HL-60/S4 (cell line): ENCODE data around the gene PPIA.

Source experiments
- in situ Hi-C: fragments of 300-500 bp; cut with MboI; formaldehyde crosslinking; loops from 2 replicates; pipeline ENCODE4 v1.14.3; 2022; ENCODE audit warnings: low sequenced_read_pairs

Gene PPIA

DNA sequence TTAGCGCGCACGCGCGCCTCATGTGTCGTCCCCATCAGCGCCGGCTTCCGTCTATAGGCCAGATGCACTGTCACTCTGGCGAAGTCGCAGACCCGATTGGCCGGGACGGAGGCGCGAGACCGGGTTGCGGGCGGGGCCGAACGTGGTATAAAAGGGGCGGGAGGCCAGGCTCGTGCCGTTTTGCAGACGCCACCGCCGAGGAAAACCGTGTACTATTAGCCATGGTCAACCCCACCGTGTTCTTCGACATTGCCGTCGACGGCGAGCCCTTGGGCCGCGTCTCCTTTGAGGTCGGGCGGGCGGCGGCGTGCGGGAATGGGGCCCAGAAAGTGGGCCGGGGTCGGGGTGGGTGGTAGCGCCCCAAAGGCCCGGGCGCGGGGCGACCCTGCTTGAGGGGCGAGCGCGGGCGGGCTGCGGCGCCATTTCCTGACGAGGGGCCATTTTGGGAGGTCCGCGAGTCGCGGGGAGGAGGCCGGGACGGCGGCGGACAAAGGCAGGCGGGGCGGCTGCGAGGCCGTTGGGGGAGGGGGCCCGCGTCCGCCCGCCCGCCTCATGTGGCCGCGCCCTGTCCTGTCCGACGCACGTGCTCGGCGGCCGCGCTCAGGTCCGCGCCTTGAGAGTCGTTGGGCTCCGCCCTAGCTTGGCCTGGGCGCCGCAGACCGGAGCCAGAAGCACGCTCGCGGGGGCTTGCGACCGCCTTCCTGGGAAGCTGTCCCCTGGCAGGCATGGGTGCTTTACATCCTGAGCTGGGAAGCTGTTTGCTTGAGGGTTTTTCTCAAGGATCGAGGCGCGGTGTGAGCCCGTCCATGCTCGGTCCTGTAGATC is at the start of gene PPIA:
Gene PPIA (plus strand): TSS at position 178 of the 825 bp plus-strand sequence. CDS start 44 bp downstream, at position 222.
- in situ Hi-C loops, result no loop called here

GRCh38 chr7:44748045-44748947 is 48.2 kb upstream of the PPIA start, which contains the start of gene ZMIZ2:
Gene ZMIZ2, plus strand, starts transcription at chr7:44748847. Its CDS starts 7,403 bp downstream, at chr7:44756250.
- in situ Hi-C loops, result no loop called here

DNA sequence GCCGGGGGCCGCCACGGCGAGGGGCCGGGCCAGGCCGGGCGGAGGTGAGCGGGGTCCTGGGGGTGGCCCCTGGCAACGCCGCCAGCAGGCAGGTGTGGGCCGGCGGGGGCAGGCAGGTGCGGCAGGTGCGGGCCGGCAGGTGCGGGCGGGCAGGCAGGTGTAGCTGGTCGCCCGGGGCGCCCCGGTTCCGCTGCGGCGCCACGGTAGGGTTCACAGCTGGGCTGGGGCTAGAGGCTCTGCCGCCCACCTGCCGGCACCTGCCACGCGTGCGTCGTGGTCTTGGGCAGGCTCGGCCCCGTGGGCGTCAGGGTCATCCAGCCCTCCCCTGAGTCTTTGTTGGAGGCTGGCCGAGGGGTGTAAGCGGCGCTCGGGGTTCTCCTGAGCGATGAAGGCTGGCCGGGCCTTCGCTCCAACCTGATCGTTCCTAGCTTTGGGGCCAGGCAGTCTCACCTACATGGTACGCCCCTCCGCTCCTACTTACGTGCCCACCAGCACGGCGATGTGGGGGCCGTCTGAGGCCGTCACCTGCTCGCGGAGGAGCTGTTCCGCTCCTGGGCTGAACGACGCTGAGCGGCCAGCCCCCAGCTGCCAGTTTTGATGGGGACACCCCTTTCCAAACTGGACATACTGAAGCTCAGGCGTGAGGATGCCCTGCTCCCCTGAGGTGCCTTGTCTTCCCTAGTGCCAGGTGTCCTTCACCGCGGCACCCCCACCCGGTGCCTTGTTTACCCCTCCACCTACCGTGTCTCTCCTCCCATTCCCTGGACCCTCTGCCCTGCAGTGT is 47.3 kb upstream of the PPIA start:
- in situ Hi-C loops, result no loop called here

GRCh38 chr7:44749992-44750391 is 46.5 kb upstream of the PPIA start:
- in situ Hi-C loops, result no loop called here

DNA sequence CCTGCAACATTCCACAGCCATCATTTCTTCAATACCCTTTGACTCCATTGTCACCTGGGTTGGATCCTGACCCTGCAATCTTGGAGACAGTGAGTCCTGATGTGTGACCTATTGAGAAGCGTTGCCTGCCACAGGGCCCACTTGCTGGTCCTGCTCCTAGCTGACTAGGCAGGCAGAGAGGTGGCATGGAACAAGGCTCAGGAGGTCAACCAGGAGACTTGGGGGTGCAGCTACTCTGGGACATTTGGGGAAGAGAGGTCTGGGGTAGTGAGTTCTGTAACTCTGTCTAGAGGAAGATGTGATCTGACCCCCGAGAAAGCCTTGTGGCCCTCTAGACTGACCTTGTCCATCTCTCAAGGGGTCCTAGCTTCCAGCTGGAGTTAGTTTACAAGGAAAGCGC is 46.1 kb upstream of the PPIA start:
- in situ Hi-C loops, result no loop called here

GRCh38 chr7:44750921-44751571 is 45.4 kb upstream of the PPIA start:
- in situ Hi-C loops, result no loop called here

DNA sequence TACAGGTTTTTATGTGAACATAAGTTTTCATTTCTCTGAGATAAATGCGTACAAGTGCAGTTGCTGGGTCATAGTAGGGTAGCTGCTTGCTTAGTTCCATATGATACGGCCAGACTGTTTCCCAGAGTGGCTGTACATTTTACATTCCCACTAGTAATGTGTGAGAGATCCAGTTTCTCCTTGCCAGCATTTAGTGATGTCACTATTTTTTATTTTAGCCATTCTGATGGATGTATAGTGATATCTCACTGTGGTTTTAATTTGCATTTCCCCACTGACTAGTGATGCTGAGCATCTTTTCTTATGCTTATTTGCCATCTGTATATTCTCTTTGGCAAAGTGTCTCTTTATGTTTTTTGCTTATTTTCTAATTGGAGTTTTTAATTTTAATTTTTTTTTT is 43.7 kb upstream of the PPIA start:
- in situ Hi-C loops, result no loop called here

DNA sequence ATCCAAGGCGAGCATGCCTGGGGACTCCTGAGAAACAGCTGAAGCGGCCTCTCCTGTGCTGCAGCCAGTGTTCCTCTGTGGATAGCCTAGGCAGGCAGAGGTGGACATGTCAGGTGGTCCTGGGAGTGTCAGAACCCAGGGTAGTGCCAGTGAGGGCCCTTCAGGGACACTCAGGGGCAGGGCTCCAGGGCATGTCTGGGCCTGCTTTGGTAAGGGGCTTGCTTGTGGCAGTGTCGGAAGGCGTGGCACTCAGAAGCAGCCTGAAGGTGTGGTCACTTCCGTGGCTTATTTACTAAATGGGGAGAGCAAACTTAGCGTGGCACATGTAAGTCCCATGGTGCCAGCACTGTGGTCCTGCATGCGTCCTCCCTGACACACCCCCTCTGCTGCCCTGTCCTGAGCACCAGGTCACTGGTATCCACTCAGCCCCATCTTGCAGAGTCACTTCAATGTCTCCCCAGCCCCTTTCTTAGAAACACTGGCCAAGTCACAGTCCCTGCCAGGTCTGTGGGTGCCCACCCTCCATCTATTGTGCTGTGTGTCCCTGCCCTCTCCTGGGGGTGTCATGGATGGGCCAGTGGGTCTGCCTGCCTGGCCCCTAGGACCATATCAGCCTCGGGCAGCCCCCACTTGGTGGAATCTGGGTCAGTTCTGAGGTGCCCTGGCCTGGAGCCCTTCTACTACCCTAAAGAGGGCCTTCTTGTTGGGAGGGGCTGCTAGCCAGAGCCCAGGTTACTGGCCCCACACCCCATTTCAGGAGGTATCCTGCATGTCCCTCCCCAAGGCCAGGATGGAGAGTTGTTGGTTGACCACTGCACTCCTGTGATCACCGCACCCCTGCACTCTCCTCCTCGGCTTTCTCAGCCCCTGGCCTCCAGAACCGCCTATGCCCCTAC is 41.4 kb upstream of the PPIA start:
- in situ Hi-C loops, result no loop called here

DNA sequence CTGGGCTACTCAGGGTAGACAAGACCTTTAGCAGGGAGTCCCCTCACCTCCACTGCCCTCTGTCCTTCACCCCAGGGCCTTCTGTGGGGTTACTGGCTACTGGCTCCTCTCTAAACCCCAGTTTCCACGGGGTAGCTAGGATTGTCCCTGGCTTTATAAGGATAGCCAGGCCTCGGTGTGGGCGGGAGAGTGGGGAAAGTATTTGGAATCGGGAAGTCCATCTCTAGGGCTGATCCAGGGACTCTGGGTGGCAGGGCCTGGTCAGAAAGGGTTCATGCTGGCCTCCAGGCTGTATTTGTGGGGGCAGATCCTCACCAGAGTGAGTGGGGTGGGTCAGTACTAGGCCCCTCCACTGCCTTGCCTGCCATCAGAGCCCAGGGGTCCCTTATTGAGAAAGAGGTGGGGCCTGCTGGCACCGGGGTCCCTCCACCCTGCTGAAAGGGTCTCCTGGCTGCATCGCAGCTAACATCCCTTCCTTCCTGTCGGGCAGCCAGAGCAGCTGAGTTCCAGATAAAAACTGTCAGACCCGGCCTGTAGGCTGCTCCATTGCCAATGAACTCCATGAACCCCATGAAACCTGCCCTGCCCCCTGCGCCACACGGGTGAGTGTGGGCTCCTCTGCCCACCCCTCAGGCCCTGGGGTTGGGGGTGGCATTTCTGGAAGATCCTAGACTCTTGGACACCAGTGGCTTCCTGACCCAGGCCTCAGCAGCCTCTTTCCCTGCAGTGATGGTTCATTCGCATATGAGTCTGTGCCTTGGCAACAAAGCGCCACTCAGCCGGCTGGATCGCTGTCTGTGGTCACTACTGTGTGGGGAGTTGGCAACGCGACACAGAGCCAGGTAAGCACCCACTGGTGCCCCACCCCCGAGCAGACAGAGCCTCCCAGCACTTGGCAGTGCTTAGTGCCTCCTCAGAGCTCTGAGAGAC is 40.5 kb upstream of the PPIA start:
- in situ Hi-C loops, result no loop called here

GRCh38 chr7:44756904-44757303 is 39.6 kb upstream of the PPIA start:
- in situ Hi-C loops, result no loop called here

- in situ Hi-C loops, result no loop called here
Observed at GRCh38 chr7:44757311-44757710, 39.2 kb upstream of the PPIA start.

DNA sequence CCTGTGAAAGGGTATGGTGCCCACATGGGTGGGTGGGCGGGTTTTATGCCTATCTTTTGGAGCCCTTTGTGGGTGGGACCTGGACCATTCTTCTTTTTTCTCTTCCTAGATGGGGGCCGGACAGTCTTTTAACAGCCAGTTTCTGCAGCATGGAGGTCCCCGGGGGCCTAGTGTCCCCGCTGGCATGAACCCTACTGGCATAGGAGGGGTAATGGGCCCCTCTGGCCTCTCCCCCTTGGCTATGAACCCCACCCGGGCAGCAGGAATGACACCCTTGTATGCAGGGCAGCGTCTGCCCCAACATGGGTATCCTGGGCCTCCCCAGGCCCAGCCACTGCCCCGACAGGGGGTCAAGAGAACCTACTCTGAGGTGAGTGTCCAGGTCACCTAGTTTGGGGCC is 38.7 kb upstream of the PPIA start:
- in situ Hi-C loops, result no loop called here

DNA sequence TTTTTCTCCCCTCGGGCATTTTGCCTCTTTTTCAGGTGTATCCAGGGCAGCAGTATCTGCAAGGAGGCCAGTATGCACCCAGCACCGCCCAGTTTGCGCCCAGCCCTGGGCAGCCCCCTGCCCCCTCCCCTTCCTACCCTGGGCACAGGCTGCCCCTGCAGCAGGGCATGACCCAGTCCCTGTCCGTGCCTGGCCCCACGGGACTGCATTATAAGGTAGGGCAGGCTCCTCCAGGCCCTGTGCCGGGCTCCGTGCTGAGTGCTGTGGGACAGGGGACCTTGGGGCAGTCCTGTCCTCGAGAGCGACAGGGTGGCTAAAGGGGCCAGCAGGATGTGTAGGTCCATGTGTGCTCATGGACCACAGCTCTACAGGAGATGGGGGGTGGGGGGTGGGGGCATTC is 37.2 kb upstream of the PPIA start:
- in situ Hi-C loops, result no loop called here

- in situ Hi-C loops, result no loop called here
Observed at GRCh38 chr7:44760034-44760580, 36.4 kb upstream of the PPIA start.

DNA sequence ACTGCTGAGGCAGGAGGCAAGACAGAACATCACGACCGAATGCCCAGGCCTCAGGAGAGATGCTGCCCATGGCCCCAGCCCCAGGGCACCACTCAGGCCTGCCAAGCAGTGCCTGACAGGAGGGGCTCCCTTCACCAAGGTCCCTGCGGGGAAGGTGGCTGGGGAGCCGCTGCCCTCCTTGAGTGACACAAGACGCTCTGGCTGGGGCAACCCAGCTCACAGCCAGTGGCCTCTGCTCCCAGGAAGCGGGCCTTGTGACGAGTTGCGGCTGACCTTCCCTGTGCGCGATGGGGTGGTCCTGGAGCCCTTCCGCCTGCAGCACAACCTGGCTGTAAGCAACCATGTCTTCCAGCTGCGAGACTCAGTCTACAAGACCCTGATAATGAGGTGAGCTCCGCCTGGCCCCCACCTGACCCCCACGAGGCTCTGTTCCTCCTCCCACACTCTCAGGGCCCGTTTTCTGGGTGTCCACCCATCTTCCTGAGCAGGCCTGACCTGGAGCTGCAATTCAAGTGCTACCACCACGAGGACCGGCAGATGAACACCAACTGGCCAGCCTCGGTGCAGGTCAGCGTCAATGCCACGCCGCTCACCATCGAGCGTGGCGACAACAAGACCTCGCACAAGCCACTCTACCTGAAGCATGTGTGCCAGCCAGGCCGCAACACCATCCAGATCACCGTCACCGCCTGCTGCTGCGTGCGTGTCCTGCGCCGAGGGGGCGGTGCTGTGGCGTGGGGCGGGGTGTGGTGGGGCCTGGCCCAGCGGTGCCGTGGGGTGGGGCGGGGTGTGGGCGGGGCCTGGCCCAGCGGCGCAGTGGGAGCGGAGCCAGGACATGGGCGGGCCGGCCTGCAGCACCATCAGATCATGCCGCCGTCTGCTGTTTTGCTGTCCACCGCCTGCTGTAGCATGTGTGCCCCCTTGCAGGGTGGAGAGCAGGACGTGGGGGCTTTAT is 35.0 kb upstream of the PPIA start:
- in situ Hi-C loops, result no loop called here

DNA sequence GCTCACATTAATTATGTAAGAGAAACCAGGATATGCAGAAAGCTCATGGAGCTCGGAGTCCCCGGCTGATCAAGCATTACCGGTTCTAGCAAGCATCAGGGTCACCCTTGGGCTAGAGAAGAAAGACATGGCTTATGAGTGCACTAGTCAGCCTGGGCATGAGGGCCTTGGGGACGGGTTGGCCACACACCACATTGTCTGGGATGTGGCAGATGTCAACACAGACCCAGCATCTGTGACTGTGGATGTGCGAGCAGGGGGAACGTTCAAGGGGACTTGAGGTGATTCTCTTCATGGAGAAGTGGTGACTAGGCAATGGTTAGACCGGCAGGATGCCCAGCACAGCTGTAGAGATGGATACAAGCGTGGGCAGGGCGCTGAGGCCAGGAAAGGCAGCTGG is 34.2 kb upstream of the PPIA start:
- in situ Hi-C loops, result no loop called here
